ENCODE data around the gene CABLES2. TPM values are rescaled to one million over a fixed set of nuclear protein-coding genes. Genes with fewer than 3 reads are reported as not detected.

Gene CABLES2
- total and polyA plus RNA-seq, 12 donors: 1.5 to 5.6 (median 3.7) TPM

DNA sequence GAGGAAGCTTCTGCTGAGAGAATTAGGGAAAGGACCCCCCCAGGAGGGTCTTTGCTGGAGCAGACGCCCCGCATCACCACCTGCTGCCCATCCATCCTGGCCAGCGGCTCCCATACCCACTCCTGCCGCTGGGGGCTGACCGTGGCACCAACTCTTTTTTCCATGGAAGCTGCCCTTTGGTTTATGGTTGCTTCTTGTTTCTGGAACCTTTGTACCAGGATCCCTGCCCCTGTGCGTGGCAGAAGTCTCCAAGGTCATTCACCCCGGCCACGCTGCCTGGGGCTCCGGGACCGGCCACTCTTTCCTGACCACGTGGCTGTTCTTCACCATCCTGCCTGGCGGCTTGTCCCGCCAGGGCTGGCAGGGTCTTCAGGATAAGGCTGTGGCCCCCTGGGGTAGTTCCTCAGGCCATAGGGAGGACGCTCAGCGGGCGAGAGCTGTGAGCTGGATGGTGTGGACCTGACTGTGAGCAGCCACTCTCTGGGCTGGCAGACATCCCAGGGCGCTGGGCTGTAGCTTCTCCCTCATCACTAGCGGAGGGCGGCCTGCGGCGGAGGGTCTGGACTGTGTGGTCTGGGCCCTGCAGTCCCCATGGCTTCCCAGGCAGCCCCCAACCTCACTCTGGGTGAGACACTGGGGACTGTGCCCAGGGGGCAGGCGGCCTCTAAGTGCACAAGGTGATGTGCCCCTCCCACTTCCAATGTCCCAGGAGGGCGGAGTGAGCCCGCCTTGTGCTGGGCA lies 43.0 kb upstream of the CABLES2 start:
- intact Hi-C loops (cut with DNase I): no loop called here
- Histone ChIP-seq H3K27me3 (no peaks in the 10 kb centered on the region), H3K4me3 (no peak overlapping the region), H3K27ac (no peak overlapping the region), H3K9me3 (replicated peaks in 1 of 3) (no peaks in the 10 kb centered on the region), H3K36me3 (replicated peaks in 1 of 2) (no peaks in the 10 kb centered on the region), H3K4me1 (replicated peaks in 1 of 2) (no peaks in the 10 kb centered on the region)
- peak in 2 of 7 donors; percentile 33 to 44 for DNase-seq
- WGBS, 4 donors: 54 to 64% (median 61%) methylated on average over 17 to 24 of the region's 24 CpGs
- TF ChIP-seq, protein P1, sequence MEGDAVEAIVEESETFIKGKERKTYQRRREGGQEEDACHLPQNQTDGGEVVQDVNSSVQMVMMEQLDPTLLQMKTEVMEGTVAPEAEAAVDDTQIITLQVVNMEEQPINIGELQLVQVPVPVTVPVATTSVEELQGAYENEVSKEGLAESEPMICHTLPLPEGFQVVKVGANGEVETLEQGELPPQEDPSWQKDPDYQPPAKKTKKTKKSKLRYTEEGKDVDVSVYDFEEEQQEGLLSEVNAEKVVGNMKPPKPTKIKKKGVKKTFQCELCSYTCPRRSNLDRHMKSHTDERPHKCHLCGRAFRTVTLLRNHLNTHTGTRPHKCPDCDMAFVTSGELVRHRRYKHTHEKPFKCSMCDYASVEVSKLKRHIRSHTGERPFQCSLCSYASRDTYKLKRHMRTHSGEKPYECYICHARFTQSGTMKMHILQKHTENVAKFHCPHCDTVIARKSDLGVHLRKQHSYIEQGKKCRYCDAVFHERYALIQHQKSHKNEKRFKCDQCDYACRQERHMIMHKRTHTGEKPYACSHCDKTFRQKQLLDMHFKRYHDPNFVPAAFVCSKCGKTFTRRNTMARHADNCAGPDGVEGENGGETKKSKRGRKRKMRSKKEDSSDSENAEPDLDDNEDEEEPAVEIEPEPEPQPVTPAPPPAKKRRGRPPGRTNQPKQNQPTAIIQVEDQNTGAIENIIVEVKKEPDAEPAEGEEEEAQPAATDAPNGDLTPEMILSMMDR (IDR thresholded peaks at IDR 0.05): no peak
- TF ChIP-seq POLR2A (IDR thresholded peaks at IDR 0.05): no peak

DNA sequence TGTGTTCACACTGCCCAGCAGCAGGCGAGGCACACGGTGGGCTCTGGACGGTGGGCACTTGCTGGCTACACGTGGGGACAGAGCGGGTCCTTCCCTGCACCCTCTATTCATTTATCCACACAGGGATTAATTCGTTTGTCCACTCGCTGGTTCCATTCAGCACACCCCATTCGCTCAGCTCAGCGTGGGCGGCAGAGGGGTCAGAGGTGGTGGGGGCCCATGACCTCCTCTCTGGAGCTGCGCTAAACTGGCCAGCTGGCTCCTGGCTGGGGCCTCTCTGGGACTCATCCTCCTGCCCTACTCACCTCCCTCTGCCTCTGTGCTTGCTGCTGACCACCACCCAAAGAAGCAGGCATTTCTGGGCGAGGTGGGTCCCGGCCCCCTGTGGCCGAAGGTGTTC lies 41.7 kb upstream of the CABLES2 start:
- Histone ChIP-seq H3K27me3 (no peaks in the 10 kb centered on the region), H3K4me1 (replicated peaks in 1 of 2) (no peaks in the 10 kb centered on the region), H3K9me3 (replicated peaks in 1 of 3) (no peaks in the 10 kb centered on the region), H3K36me3 (replicated peaks in 1 of 2) (no peaks in the 10 kb centered on the region), H3K4me3 (no peak overlapping the region), H3K27ac (no peak overlapping the region)
- TF ChIP-seq, protein P1 (IDR thresholded peaks at IDR 0.05): no peak
- TF ChIP-seq POLR2A (IDR thresholded peaks at IDR 0.05): no peak
- no peak for DNase-seq
- 64 to 77% (median 69%) methylated on average over 10 to 14 of the region's 14 CpGs for WGBS, 4 donors
- intact Hi-C loops (cut with DNase I): no loop called here

DNA sequence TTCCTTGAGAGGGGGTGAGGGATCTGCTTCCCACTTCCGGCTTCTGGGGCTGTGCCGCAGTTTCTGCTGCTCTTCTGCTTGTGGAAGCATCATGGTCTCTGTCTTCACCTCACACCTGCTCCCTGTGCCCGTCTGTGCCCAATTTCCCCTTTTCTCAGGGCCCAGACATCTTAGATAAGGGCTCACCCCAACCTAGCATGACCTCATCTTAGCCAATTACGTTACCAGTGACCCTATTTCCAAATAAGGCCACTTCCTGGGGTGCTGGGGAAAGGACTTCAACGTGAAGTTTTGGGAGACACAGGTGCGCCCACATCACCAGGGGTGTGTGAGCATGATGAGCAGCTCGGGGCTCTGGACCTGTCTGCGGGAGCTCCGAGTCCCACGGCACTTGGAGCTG lies 41.0 kb upstream of the CABLES2 start:
- Histone ChIP-seq H3K4me1 (replicated peaks in 1 of 2) (no peaks in the 10 kb centered on the region), H3K27ac (no peak overlapping the region), H3K9me3 (replicated peaks in 1 of 3) (no peaks in the 10 kb centered on the region), H3K4me3 (no peak overlapping the region), H3K27me3 (no peaks in the 10 kb centered on the region), H3K36me3 (replicated peaks in 1 of 2) (no peaks in the 10 kb centered on the region)
- intact Hi-C loops (cut with DNase I): no loop called here
- no peak for DNase-seq
- TF ChIP-seq POLR2A (IDR thresholded peaks at IDR 0.05): no peak
- TF ChIP-seq, protein P1 (IDR thresholded peaks at IDR 0.05): no peak
- 61 to 71% (median 70%) methylated on average over 4 to 10 of the region's 10 CpGs for WGBS, 4 donors

DNA sequence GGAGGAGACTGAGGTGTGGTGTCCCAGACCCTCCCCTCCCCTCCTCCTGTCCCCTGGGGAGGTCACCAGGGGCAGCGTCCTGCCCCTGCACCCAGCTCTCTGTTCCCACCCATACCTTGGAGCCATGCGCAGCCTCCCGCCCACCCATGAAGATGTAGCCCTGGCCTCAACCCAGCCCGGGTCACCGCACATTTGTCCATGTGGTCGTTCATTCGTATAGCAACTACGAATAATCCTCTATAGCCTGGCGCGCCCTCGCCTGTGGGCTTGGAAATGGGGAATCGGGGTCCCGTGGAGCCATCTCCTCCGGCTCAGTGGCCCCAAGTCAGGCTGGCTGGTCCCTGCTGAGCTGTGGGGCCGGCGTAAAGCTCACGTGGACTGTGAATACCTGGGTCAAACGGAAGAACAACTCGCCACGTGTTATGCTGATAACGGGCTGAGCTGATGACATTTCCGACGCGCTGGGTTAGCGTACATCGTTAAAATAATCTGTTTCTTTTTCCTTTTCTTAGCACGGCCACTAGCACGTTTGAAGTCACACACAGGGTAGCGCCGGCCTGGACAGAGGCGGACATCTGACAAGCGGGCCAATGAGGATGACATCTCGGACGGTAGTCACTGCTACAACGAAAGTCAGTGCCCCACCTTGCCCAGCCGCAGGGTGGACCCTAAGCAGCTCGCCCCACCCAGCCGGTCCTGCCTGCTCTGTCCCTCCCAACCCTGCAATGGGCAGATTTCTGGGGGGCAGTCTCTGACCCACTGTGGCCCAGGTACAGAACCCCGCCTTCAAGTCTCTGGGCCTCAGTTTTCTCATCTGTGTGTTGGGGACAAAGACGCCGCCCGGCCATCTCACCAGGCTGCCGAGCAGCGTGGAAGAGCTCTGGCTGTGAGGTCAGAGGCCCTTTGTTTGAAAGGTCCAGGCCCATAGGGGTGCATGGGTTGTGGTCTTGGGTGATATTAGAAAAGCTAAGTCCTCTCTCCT lies 40.1 kb upstream of the CABLES2 start:
- H3K27me3 ChIP-seq: no peaks in the 10 kb centered on the region
- no peak overlapping the region for H3K4me3 ChIP-seq
- H3K27ac ChIP-seq: no peak overlapping the region
- no peaks in the 10 kb centered on the region for H3K4me1 ChIP-seq (replicated peaks in 1 of 2)
- 83 to 92% (median 88%) methylated on average over 40 to 44 of the region's 44 CpGs for WGBS, 4 donors
- no peaks in the 10 kb centered on the region for H3K9me3 ChIP-seq (replicated peaks in 1 of 3)
- intact Hi-C loops (cut with DNase I): no loop called here
- no peak for DNase-seq
- no peak for TF ChIP-seq POLR2A (IDR thresholded peaks at IDR 0.05)
- TF ChIP-seq, protein P1 (IDR thresholded peaks at IDR 0.05): no peak
- no peaks in the 10 kb centered on the region for H3K36me3 ChIP-seq (replicated peaks in 1 of 2)
